Measurements from ENCODE around the gene NACAD.

- TF ChIP-seq CTCF (IDR thresholded peaks at IDR 0.05): no peak
- no peak for TF ChIP-seq POLR2A (IDR thresholded peaks at IDR 0.05)
These were observed 5.9 kb downstream of the NACAD start for GRCh38 chr7:45082831-45083331.
